GM21528 (cell line): Measurements from ENCODE around the gene C15orf39.
"Not testable (repeated sequence)": the region's sequence is repeated elsewhere in the genome, so short reads cannot be mapped to it uniquely, and the experiment has no call there.

Source experiments
- ATAC-seq: cut with Tn5 transposase; IDR thresholded peaks from one replicate; pipeline ENCODE4 v1.9.1; 2021; ENCODE audit warnings: mild to moderate bottlenecking, moderate library complexity; ENCODE audit not compliant: unreplicated experiment, low FRiP score

C15orf39 gene

GRCh38 chr15:75229191-75230015 lies 27.7 kb downstream of the C15orf39 start:
- no peak for ATAC-seq

GRCh38 chr15:75230016-75230343 lies 28.3 kb downstream of the C15orf39 start:
- no peak for ATAC-seq

- ATAC-seq, result no peak
These were observed 29.1 kb downstream of the C15orf39 start for GRCh38 chr15:75230551-75231371.

DNA sequence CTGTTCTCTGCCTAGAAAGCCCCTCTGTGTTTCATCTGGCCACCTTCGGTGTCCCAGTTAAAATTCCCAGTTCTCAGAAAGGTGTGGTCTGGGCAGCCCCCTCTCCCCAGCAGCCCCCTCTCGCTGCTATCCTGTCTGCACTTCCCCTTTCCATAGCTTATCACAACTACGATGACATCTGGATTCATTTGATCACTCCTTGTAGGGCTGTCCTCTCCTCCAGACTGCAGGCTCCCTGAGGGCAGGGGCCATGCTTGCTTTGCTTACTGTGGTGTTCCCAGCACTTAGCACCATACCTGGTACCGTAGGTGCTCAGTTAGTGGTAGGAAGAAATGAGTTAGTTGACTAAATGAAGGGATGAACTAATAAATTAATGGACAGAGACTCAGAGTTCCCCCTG lies 30.2 kb downstream of the C15orf39 start:
- ATAC-seq, result no peak

GRCh38 chr15:75232252-75232813 lies 30.7 kb downstream of the C15orf39 start:
- ATAC-seq, result no peak

DNA sequence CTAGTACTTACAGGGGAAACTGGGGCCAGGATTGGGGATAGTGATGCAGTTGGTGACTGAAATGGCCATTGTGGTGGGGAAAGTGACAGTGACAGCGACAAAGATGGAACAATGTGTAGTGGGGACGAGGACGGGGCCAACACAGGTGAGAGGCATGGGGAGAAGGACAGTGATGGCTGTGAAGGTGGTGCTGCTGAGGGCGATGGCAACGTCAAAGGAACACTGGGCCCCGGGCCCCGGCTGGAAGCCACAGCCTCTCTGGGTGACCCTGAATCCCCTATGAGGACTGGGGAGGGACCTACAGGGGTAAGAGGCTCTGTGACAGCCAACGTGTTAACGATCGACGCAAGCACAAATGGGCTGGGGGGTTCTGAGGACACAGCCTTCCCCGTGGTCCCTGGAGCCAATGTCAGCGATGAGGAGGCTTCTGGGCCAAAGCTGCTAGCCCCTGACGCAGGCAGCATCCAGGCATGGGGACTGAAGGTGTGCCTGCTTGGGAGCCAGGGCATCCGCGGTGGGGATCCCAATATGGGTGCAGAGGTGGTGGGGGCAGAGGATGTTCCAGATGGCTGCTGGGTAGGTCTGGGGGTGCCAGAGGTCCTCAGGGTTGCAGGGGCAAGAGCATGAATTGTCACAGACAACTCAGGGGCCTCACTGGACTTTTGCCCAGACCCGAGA lies 31.3 kb downstream of the C15orf39 start:
- no peak for ATAC-seq

- ATAC-seq, result no peak
These were observed 32.0 kb downstream of the C15orf39 start for GRCh38 chr15:75233504-75234190.

- ATAC-seq, result no peak
These were observed 32.6 kb downstream of the C15orf39 start for GRCh38 chr15:75234191-75234810.

DNA sequence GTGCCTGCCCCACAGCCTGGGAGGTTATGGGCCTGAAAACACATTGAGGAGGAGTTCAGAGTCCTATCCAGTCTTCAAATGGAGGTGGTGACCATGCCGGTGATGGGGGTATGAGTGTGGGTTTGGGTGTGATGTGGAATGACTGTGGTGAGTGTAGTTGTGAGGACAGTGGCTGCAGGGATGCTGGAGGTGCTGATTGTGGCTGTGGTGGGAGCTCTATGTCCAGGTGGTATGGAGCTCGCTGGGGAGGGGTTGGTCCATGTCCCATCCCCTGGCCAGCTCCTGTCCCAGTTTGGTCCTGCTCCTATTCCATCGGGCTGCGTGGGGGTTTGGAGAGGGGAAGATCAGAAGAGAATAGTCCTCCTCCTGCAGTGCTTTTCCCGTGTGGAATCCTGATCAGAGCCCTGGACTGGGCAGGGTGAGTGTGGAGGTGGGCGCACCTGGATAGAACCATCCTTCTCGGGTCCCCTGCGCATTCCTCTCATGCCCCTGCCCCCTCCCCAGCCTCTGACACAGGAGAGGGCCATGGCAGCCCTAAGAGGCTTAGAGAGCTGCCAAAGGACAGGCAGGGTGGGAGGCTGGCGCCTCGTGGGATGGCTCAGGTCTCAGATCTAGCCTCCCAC lies 33.5 kb downstream of the C15orf39 start:
- ATAC-seq, result no peak

GRCh38 chr15:75235760-75236729 lies 34.4 kb downstream of the C15orf39 start:
- ATAC-seq, result no peak

DNA sequence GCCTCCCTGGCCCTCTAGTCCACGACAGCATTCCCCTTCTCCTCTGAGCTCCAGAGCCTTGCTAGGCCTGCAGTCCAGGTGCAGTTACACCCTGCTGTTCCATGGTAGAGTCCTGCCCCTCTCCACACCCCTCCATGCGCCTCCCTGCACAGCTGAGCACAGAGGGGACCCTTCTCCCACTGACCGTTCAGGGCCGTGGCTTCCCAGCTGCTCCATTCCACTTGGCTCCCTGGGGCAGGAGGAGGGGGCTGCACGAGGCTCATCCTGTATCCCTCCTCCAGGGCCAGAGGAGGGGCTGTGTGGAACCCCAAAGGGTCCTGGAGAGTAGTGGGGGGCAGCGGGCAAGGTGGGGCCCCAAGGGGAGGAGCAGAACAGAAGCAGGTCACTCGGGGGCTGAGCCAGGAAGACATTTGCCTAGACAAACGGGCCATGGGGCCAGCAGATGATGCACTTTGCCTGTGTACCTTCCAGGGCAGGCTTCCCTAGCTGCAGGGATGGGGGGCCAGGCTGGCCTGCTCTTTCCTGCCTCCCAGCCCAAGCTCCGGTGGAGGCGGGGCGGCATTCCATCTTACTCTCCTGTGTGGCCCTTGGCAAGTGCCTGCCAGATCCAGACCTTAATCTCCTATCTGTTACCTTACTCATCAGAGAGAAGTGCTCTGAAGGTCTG lies 35.8 kb downstream of the C15orf39 start:
- ATAC-seq, result no peak

DNA sequence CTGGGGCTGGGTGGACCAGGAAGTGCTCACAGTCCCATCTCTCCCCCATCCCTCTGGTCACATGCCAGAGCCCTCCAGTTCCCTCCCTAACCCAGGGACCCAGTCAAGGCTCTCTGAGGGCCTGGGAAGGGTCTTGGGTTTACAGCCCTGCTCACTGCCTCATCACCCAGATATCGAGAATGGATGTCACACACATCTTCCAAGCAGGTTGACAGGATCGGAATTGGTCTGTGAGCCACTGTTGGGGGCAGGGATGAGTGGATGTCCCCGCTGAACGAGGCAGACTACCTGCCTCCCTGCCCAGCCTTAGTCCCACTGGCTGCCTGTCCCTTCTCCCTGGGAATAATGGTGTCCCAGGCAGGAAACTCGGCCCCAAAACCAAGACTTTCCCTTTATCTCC lies 36.5 kb downstream of the C15orf39 start:
- ATAC-seq, result no peak

- ATAC-seq, result not testable (repeated sequence)
These were observed 44.1 kb downstream of the C15orf39 start for GRCh38 chr15:75245741-75246140.

GRCh38 chr15:75248991-75249390 lies 47.3 kb downstream of the C15orf39 start:
- ATAC-seq, result not testable (repeated sequence)

DNA sequence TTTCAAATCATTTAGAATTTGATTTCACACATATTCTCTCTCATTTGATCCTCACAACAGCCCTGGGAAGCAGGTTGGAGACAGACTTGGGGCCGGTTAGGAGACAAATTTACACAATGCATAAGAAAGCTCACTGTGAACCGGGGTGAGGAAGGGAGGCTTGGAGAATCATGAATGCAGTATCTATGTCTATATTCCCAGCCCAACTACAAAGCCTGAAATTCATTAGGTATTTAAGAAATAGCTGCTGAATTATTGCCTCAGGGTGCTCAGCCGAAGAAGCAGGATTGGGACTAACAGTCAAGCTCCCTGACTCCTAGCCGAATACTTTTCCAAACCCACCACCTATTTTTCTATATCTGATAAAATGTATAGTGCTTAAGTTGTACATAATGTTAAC lies 48.0 kb downstream of the C15orf39 start:
- ATAC-seq, result no peak

- ATAC-seq, result not testable (repeated sequence)
These were observed 49.7 kb downstream of the C15orf39 start for GRCh38 chr15:75251343-75251742.

DNA sequence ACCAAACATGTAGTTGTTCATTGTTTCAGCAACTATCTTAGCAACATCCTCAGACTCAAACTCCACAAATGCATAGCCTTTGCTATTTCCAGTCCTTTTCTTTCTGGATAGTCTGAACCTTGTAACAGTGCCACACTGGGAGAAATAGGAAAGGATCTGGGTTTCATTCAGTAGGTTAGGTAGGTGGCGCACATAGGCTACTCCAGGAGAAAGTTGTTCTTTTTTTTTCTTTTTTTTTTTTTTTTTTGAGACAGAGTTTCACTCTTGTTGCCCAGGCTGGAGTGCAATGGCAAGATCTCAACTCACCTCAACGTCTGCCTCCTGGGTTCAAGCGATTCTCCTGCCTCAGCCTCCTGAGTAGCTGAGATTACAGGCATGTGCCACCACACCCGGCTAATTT lies 50.6 kb downstream of the C15orf39 start:
- ATAC-seq, result not testable (repeated sequence)

DNA sequence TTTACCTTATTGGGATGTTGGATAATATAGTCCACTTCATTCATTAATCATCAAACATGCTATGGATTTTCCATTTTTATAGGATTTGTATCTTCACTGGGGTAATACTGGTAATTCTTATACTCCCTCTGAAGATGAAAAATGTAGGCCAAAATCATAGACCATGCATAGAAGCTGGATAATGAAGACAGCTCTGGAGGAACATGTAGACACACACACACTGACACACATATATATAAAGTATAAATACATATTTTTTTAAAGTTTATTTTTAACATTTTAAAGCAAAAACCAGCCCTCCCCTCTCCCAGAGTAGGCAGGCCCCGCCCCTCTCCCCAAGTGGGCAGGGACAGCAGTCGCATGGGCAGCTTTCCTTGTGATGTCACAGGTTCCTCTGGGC lies 56.4 kb downstream of the C15orf39 start, which contains the start of gene GOLGA6C:
Gene GOLGA6C, plus strand, starts transcription at position 301 of the 400 bp plus-strand sequence. CDS start 265 bp downstream, outside the sequence.
- not testable (repeated sequence) for ATAC-seq
